Ovary (tissue), 9 donors: ENCODE data around the gene VCL. TPM values are rescaled to one million over a fixed set of nuclear protein-coding genes. Genes with fewer than 3 reads are reported as not detected.

Experiments used
- DNase-seq, 5 donors: peaks; one replicate each; pipeline ENCODE4 v3.0.0-alpha.2; 2019 to 2020
- H3K27ac ChIP-seq, 2 donors: fragments of 200-600 bp; one replicate each; pipeline versions ENCODE4 v1.5.1 to v1.8.0; 2019 to 2022
- H3K27me3 ChIP-seq: fragments of 200-600 bp; one replicate; pipeline ENCODE4 v1.8.0; 2022
- H3K36me3 ChIP-seq: fragments of 200-600 bp; sonication (generic); one replicate; pipeline ENCODE4 v1.5.1; 2019
- H3K4me1 ChIP-seq: one replicate; pipeline ENCODE4 v1.8.1; 2013; ENCODE audit warnings: mild to moderate bottlenecking, moderate library complexity; ENCODE audit not compliant: insufficient read depth
- H3K4me3 ChIP-seq: fragments of 200-600 bp; sonication (generic); one replicate; pipeline ENCODE4 v1.5.1; 2017
- H3K9me3 ChIP-seq, 2 donors: fragments of 200-600 bp in 1 of 2; sonication (generic) in 1 of 2; one replicate each; pipeline versions ENCODE4 v1.5.1 to v1.8.1; 2013 to 2019; ENCODE audit warnings: mild to moderate bottlenecking in 1 of 2, moderate library complexity in 1 of 2
- EP300 ChIP-seq: sonication (generic); formaldehyde crosslinking; IDR thresholded peaks from one replicate; pipeline ENCODE4 v1.6.1; 2017; ENCODE audit warnings: antibody characterized with exemption
- POLR2A ChIP-seq: fragments of 450-650 bp; IDR thresholded peaks from one replicate; pipeline ENCODE4 v1.6.1; 2017; ENCODE audit warnings: antibody characterized with exemption, mild to moderate bottlenecking, moderate library complexity
- WGBS, 3 donors: extraction: QIAGEN DNeasy Blood & Tissue Kit in 1 of 3; methylation state at CpG; one replicate each; pipeline versions ENCODE4 v1.1.5 to v1.1.7; 2013 to 2017; 5-methylcytosine and 5-hydroxymethylcytosine counted together
- intact Hi-C, 4 donors: fragments of 100-400 bp; cut with DNase I; formaldehyde crosslinking; loops; one replicate each; pipeline versions ENCODE4 v1.11.0 to v1.15.1; 2022 to 2023
- polyA plus RNA-seq, 2 donors: library from polyadenylated mRNA; stranded (reverse); fragments of 200-250 nt in 1 of 2; fragments of 350-450 nt in 1 of 2; fragmentation: Illumina TruSeq in 1 of 2; extraction: RNeasy Lipid Tissue Mini Kit (QIAGEN cat#74804) in 1 of 2; gene quantifications; one replicate each; pipeline ENCODE4 v1.2.3, GENCODE V29; 2013 to 2014
- total RNA-seq, 7 donors: library from RNA; depleted of rRNA in 2 of 7; stranded (reverse); fragments of >200 nt in 2 of 7; fragmentation: NEBNext Ultra II Directional in 3 of 7; extraction: Animal tissue kit (Norgen Biotek cat#: 25700) in 3 of 7; gene quantifications; one replicate each; pipeline versions ENCODE4 v1.1.0 to v1.2.4, GENCODE V29; 2016 to 2023
- TF ChIP-seq, protein P1 (sequence below), 3 donors: fragments of 450-650 bp in 2 of 3; fragments of 200-600 bp in 1 of 3; IDR thresholded peaks; one replicate each; pipeline versions ENCODE4 v1.5.1 to v1.8.0; 2016 to 2022; ENCODE audit warnings: antibody characterized with exemption in 3 of 3, mild to moderate bottlenecking in 1 of 3
- donor health status: DM: no; HTN: no; CAD: no; lungs with moderate emphysema.
- donor health status: DM: no; HTN: no; CAD: no.
- donor health status: Bipolar disorder and iron deficiency.
- donor health status: DM: yes; HTN: yes; CAD: no.
- donor health status: DM: no; HTN: no; CAD: no.
- donor health status: DM: yes; HTN: yes; CAD: no.

The VCL gene
- total and polyA plus RNA-seq, 9 donors = 43.3 to 189 (median 114) TPM

GRCh38 chr10:74040200-74041126 is 42.5 kb downstream of the VCL start:
- intact Hi-C loops = no loop called here
- Histone ChIP-seq H3K4me3 (no peak overlapping the region), H3K4me1 (peaks cover 3% of the 10 kb centered on the region), H3K27ac (no peak overlapping the region), H3K27me3 (no peaks in the 10 kb centered on the region), H3K36me3 (no peaks in the 10 kb centered on the region), H3K9me3 (no peaks in the 10 kb centered on the region)
- no peak for TF ChIP-seq EP300
- TF ChIP-seq, protein P1, sequence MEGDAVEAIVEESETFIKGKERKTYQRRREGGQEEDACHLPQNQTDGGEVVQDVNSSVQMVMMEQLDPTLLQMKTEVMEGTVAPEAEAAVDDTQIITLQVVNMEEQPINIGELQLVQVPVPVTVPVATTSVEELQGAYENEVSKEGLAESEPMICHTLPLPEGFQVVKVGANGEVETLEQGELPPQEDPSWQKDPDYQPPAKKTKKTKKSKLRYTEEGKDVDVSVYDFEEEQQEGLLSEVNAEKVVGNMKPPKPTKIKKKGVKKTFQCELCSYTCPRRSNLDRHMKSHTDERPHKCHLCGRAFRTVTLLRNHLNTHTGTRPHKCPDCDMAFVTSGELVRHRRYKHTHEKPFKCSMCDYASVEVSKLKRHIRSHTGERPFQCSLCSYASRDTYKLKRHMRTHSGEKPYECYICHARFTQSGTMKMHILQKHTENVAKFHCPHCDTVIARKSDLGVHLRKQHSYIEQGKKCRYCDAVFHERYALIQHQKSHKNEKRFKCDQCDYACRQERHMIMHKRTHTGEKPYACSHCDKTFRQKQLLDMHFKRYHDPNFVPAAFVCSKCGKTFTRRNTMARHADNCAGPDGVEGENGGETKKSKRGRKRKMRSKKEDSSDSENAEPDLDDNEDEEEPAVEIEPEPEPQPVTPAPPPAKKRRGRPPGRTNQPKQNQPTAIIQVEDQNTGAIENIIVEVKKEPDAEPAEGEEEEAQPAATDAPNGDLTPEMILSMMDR (IDR thresholded peaks at IDR 0.05) = no peak
- 51 to 73% (median 66%) methylated on average over 3 of the region's 3 CpGs for WGBS, 3 donors
- DNase-seq = no peak

DNA sequence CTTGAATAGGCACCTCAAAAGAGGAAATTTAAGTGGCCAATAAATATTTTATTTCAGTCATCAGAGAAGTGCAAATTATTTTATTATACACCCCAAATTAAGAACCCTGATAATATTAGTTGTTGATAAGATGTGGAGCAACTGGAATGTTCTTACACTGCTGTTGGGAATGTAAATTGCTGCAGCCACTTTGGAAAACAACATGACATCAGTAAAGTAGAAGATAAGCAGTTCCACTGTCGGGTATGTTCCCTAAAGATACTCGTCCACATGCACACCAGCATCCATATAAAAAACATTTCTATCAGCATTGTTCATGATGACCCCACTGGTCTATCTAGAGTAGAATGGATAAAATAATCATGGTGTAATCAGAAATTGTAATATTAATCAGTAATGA is 46.5 kb downstream of the VCL start:
- H3K4me3 ChIP-seq = no peak overlapping the region
- H3K36me3 ChIP-seq = no peaks in the 10 kb centered on the region
- no peaks in the 10 kb centered on the region for H3K9me3 ChIP-seq
- no peak for DNase-seq
- 69 to 73% (median 71%) methylated on average over 2 of the region's 2 CpGs for WGBS, 3 donors
- no peak overlapping the region for H3K27ac ChIP-seq
- TF ChIP-seq POLR2A (no peak), EP300 (no peak)
- TF ChIP-seq, protein P1 (IDR thresholded peaks at IDR 0.05) = no peak
- intact Hi-C loops = no loop called here
- H3K27me3 ChIP-seq = no peaks in the 10 kb centered on the region
- peaks cover 5% of the 10 kb centered on the region for H3K4me1 ChIP-seq

DNA sequence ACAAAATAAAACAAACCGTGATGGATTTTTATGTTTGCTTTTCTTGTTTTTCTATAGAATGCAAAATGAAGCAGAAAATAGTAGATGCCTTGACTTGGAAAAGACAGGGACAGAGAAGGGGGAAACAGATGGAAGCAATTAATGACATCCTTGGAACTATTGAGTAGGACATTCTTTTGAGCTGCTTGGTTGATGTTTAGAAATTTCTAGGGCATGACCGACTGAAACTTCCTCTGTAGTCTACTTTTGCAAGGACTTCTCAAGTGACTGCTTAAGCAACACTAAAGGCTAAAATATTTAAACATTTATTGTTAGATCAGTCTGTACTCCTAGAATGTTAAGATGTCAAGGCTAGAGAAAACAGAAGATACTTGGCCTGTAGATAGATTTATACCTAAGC is 49.4 kb downstream of the VCL start:
- intact Hi-C loops = no loop called here
- WGBS, 3 donors = 33 to 44% (median 41%) methylated on average over 2 of the region's 2 CpGs
- no peak overlapping the region for H3K4me3 ChIP-seq
- no peaks in the 10 kb centered on the region for H3K36me3 ChIP-seq
- no peaks in the 10 kb centered on the region for H3K27me3 ChIP-seq
- H3K27ac ChIP-seq = no peak overlapping the region
- H3K9me3 ChIP-seq = no peaks in the 10 kb centered on the region
- no peak for TF ChIP-seq EP300
- TF ChIP-seq, protein P1 (IDR thresholded peaks at IDR 0.05) = no peak
- TF ChIP-seq POLR2A = no peak
- H3K4me1 ChIP-seq = peaks cover 2% of the 10 kb centered on the region
- DNase-seq = no peak

GRCh38 chr10:74047871-74048270 is 50.0 kb downstream of the VCL start:
- intact Hi-C loops = no loop called here
- H3K4me1 ChIP-seq = peaks cover 2% of the 10 kb centered on the region
- no peak overlapping the region for H3K4me3 ChIP-seq
- TF ChIP-seq, protein P1 (IDR thresholded peaks at IDR 0.05) = no peak
- TF ChIP-seq POLR2A = no peak
- TF ChIP-seq EP300 = no peak
- H3K36me3 ChIP-seq = no peaks in the 10 kb centered on the region
- H3K9me3 ChIP-seq = no peaks in the 10 kb centered on the region
- WGBS, 3 donors = 93 to 96% (median 95%) methylated on average over 3 of the region's 3 CpGs
- H3K27me3 ChIP-seq = no peaks in the 10 kb centered on the region
- no peak for DNase-seq
- H3K27ac ChIP-seq = no peak overlapping the region
